SK-N-SH (cell line): ENCODE measurements around the gene KIF16B. TPM values are rescaled to one million over a fixed set of nuclear protein-coding genes. Genes with fewer than 3 reads are reported as not detected.

Experiments used
- polyA plus RNA-seq, 3 experiments: library from polyadenylated mRNA; depleted of rRNA; stranded (reverse); fragments of >200 nt; gene quantifications; 2 replicates each; pipeline ENCODE4 v1.2.3, GENCODE V29; 2012

Gene KIF16B
- polyA plus RNA-seq, 1 of the 3 experiments (the other 2 are of a cell fraction), result 3.3 TPM

Other genes starting within 250 kb of the KIF16B start
- 46.6 and 57.4 TPM in 2 replicates for gene SNRPB2, start 156.6 kb upstream of the KIF16B start, polyA plus RNA-seq (2012; rRNA removed)
- gene OTOR, start 174.9 kb upstream of the KIF16B start, polyA plus RNA-seq (2012; rRNA removed), result not detected in 2 replicates